Activated CD4-positive, alpha-beta T cell treated with anti-CD3 and anti-CD28 coated beads, Interleukin-2, Interleukin-6, amounts not matched to agents 100 ng/mL and 50 ng/mL, durations not matched to agents 16 hours and 8 hours (primary cell): ENCODE measurements around the gene PDE11A.
"Not testable (repeated sequence)": the region's sequence is repeated elsewhere in the genome, so short reads cannot be mapped to it uniquely, and the experiment has no call there.

ENCODE experiments used
- DNase-seq: peaks from one replicate; pipeline ENCODE4 v3.0.0-alpha.2; 2020

Gene PDE11A

GRCh38 chr2:178072383-178073301 is at the start of gene PDE11A:
Gene PDE11A (minus strand): TSS chr2:178072777. CDS start chr2:178072437, 340 bp downstream.
- peak; percentile 58 for DNase-seq

- no peak for DNase-seq
Measured at GRCh38 chr2:178119179-178119922, 46.8 kb upstream of the PDE11A start.

- DNase-seq = no peak
Measured at GRCh38 chr2:178117725-178118124, 45.1 kb upstream of the PDE11A start.

GRCh38 chr2:178115271-178115670 is 42.7 kb upstream of the PDE11A start:
- no peak for DNase-seq

- no peak for DNase-seq
Measured at GRCh38 chr2:178114462-178114861, 41.9 kb upstream of the PDE11A start.

- peak; percentile 92 for DNase-seq
Measured at GRCh38 chr2:178112202-178113152, 39.9 kb upstream of the PDE11A start, which contains the start of gene RBM45. Gene RBM45 (plus strand): TSS chr2:178112437. CDS start chr2:178112547, 110 bp downstream.

- DNase-seq = no peak
Measured at GRCh38 chr2:178111743-178112142, 39.2 kb upstream of the PDE11A start.

GRCh38 chr2:178110681-178111080 is 38.1 kb upstream of the PDE11A start:
- DNase-seq = no peak

GRCh38 chr2:178109813-178110212 is 37.2 kb upstream of the PDE11A start:
- peak; percentile 54 for DNase-seq

GRCh38 chr2:178108176-178108575 is 35.6 kb upstream of the PDE11A start:
- no peak for DNase-seq

GRCh38 chr2:178106053-178106452 is 33.5 kb upstream of the PDE11A start:
- no peak for DNase-seq

GRCh38 chr2:178105566-178105965 is 33.0 kb upstream of the PDE11A start:
- DNase-seq = no peak

GRCh38 chr2:178101321-178102079 is 28.9 kb upstream of the PDE11A start:
- no peak for DNase-seq

- no peak for DNase-seq
Measured at GRCh38 chr2:178093471-178093870, 20.9 kb upstream of the PDE11A start.

GRCh38 chr2:178088774-178089270 is 16.2 kb upstream of the PDE11A start:
- DNase-seq = no peak

GRCh38 chr2:178084273-178084672 is 11.7 kb upstream of the PDE11A start:
- DNase-seq = no peak

- no peak for DNase-seq
Measured at GRCh38 chr2:178082408-178083045, 9.9 kb upstream of the PDE11A start.

- not testable (repeated sequence) for DNase-seq
Measured at GRCh38 chr2:178079279-178079678, 6.7 kb upstream of the PDE11A start.

GRCh38 chr2:178076130-178076529 is 3.6 kb upstream of the PDE11A start:
- DNase-seq = no peak

- DNase-seq = no peak
Measured at GRCh38 chr2:178075006-178075326, 2.4 kb upstream of the PDE11A start.
